UCSD-AML1 (cell line): ENCODE results near the gene RPRM.
"Not testable (repeated sequence)": the region's sequence is repeated elsewhere in the genome, so short reads cannot be mapped to it uniquely, and the experiment has no call there.

Experiments used
- DNase-seq: peaks from one replicate; lab custom pipeline; 2025; ENCODE audit not compliant: unreplicated experiment; lab: John Stamatoyannopoulos, UW

Gene RPRM

DNA sequence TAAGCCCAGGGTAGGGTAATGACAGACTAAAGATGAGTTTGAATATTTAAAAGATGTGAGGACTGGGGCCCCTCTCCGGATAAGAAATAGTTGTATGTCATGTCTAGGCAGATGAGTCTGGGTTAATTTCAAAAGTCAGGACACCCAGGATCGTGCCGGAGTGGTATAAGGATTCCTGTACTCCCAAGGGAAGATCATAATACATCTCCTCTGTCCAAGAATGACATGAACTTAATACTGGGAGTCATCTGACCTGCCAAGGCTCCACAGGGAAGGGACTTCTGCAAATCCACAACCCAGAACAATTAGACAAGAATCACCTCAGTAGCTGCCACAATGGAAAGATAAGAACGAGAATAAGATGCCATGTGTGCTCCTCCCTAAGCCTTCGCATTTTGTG, 17.1 kb downstream of the RPRM start:
- no peak for DNase-seq

- DNase-seq = no peak
Measured at GRCh38 chr2:153455861-153456260, 22.7 kb downstream of the RPRM start.

DNA sequence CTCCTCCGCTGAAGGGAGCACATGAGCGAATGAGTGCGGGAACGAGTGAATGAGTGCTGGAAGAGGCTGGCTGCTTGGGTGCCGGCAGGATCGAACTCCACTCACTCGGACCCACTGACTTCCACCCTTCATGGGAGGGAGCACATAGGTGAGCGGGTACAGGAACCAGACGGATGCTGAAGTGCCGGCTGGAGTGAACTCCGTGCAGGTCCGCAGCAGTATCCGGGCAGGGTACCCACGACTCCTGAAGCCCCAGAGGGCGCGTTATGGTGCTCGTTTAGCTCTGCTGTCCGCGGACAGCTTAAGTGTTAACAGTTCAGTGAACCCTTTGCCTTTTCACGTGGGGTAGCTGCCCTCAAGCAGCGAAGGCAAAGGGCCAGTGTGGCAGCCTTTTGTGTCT, 23.2 kb downstream of the RPRM start:
- DNase-seq = no peak

DNA sequence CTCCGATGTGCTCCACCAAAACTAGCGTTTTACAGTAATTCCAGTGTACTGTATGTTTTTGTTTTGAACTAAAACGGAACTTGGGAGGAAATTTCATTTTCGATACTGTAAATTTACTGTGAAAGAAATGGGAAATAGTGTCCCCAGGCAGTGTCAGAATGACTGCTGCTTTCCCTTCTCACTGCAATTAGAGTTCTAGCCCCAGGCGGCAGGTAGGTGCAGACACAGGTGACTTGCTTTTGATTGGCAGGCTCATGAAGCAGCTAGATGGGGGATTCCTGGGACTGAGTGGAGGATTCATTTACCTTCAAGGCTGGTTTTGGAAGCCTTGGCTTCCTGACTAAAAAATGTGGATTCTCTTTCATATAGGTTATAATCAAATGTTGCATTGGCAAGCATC, 27.0 kb downstream of the RPRM start:
- no peak for DNase-seq

GRCh38 chr2:153443106-153443505, 35.5 kb downstream of the RPRM start:
- DNase-seq = no peak

DNA sequence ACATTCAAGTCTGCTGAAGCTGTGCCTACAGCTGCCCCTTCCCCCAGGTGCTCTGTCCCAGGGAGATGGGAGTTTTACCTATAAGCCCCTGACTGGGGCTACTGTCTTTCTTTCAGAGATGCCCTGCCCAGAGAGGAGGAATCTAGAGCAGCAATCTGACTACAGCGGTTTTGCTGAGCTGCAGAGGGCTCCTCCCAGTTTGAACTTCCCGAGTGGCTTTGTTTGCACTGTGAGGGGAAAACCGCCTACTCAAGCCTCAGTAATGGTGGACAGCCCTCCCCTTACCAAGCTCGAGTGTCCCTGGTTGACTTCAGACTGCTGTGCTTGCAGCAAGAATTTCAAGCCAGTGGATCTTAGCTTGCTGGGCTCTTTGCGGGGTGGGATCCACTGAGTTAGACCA, 35.9 kb downstream of the RPRM start:
- not testable (repeated sequence) for DNase-seq

- DNase-seq = not testable (repeated sequence)
Measured at GRCh38 chr2:153440090-153440489, 38.5 kb downstream of the RPRM start.

GRCh38 chr2:153433403-153433802, 45.2 kb downstream of the RPRM start:
- no peak for DNase-seq

- DNase-seq = no peak
Measured at GRCh38 chr2:153432381-153432780, 46.2 kb downstream of the RPRM start.

DNA sequence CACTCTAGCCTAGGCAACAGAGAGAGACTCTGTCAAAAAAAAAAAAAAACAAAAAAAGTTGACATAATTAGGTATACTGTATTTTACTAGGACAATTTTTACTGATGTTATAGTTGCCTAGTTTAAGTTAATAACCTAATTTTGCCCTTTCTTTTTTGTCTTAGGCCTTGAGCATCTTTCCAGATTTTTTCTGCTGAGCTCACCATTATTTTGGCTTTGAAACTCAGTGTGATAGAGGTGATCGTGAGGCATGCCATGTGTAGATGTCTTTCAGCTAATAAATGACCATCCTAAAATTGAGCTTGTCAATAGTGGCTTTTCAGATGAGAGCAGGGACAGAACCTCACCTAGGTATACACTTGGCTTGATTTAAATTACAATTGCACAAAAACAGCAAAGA, 47.4 kb downstream of the RPRM start:
- no peak for DNase-seq
